ENCODE results near the gene KDM6A. TPM values are rescaled to one million over a fixed set of nuclear protein-coding genes. Genes with fewer than 3 reads are reported as not detected.
A peak's percentile ranks its signal among the peaks of the same experiment; 100 is the strongest.

The KDM6A gene
- polyA plus RNA-seq, 1 donor (not counting 4 experiments of a cell fraction or from before 2014, with no cell fraction given), result 64.2 TPM

DNA sequence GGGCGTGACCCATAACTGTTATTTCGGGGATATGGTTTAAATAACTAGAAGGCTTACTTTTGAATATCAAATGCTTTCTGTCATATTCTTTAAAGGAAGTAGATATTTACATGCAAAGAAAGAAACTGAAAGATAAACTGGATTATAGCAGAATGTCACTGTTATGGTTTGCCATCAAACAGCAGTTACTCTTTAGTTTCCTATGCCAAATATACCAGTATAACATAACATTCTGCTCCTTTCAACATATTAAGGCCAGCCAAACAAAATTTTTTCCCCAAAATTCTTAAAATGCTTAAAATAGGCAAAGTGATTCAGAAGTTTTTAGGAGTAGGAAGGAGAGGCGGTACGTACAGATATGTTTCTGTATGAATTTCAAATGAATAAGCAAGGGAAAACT, 27.0 kb downstream of the KDM6A start:
- no peak for TF ChIP-seq EZH2 (IDR thresholded peaks at IDR 0.05; ENCODE audit: low read length)
- TF ChIP-seq, protein P1, sequence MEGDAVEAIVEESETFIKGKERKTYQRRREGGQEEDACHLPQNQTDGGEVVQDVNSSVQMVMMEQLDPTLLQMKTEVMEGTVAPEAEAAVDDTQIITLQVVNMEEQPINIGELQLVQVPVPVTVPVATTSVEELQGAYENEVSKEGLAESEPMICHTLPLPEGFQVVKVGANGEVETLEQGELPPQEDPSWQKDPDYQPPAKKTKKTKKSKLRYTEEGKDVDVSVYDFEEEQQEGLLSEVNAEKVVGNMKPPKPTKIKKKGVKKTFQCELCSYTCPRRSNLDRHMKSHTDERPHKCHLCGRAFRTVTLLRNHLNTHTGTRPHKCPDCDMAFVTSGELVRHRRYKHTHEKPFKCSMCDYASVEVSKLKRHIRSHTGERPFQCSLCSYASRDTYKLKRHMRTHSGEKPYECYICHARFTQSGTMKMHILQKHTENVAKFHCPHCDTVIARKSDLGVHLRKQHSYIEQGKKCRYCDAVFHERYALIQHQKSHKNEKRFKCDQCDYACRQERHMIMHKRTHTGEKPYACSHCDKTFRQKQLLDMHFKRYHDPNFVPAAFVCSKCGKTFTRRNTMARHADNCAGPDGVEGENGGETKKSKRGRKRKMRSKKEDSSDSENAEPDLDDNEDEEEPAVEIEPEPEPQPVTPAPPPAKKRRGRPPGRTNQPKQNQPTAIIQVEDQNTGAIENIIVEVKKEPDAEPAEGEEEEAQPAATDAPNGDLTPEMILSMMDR (optimal IDR thresholded peaks at IDR 0.05 in 1 of 3, IDR thresholded peaks at IDR 0.05 in 1 of 3, conservative IDR thresholded peaks at IDR 0.05 in 1 of 3; ENCODE audit: extremely low read depth in 1 of 3, insufficient read depth in 2 of 3, low read length in 3 of 3), result no peak
- H3K27me3 ChIP-seq (ENCODE audit: control insufficient read depth, extremely low read depth, insufficient read depth, low read length), result no peaks in the 10 kb centered on the region
- H3K9ac ChIP-seq (ENCODE audit: control insufficient read depth, extremely low read depth, insufficient read depth, low read length), result no peak overlapping the region
- DNase-seq (ENCODE audit: low read depth, low spot score) (no peak), FAIRE-seq (no peak)
- H3K4me1 ChIP-seq (ENCODE audit: control insufficient read depth, extremely low read depth, insufficient read depth, low read length), result peaks cover 13% of the 10 kb centered on the region
- no peaks in the 10 kb centered on the region for H3K36me3 ChIP-seq (ENCODE audit: control insufficient read depth in 2 of 2, extremely low read depth in 1 of 2, insufficient read depth in 2 of 2, low read length in 2 of 2)
- dilution Hi-C loops (cut with MboI; ENCODE audit: extremely low pct_ligation_motif_present, low sequenced_read_pairs), result no loop called here
- H3K4me2 ChIP-seq (ENCODE audit: control insufficient read depth, extremely low read depth, insufficient read depth, low read depth, low read length), result no peak overlapping the region
- H4K20me1 ChIP-seq (ENCODE audit: control insufficient read depth, extremely low read depth, insufficient read depth, low read length), result peaks cover 9% of the 10 kb centered on the region
- peaks cover 2% of the 10 kb centered on the region for H3K9me1 ChIP-seq (ENCODE audit: control insufficient read depth, extremely low read depth, insufficient read depth, low read length)
- H3K4me3 ChIP-seq (ENCODE audit: control insufficient read depth in 2 of 3, extremely low read depth in 1 of 3, insufficient read depth in 2 of 3, low read depth in 1 of 3, low read length in 3 of 3), result no peak overlapping the region
- H2AFZ ChIP-seq (ENCODE audit: control insufficient read depth, low read length), result no peak overlapping the region
- peaks cover 92% of the 10 kb centered on the region for H3K79me2 ChIP-seq (ENCODE audit: control insufficient read depth, insufficient read depth, low read length)
- peaks cover 2% of the 10 kb centered on the region for H3K9me3 ChIP-seq (ENCODE audit: control insufficient read depth, low read depth, low read length)
- H3K27ac ChIP-seq (ENCODE audit: control insufficient read depth, insufficient read depth, low read length), result no peak overlapping the region

DNA sequence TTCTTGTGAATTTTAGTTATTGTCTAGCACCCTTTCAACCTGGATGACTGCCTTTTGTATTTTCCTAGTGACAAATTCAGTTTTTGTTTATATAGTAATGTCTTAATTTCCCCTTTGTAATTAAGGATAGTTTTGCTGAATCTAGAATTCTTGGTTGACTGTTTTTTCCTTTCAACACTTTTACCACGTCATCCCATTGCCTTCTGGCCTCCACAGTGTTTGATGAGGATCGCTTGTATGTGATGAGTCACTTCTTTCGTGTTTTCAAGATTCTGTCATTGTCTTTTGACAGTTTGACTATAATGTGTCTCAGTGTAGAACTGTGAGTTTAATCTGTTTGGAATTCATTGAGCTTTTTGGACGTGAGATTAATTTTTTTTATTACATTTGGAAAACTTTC, 30.1 kb downstream of the KDM6A start:
- peaks cover 8% of the 10 kb centered on the region for H4K20me1 ChIP-seq (ENCODE audit: control insufficient read depth, extremely low read depth, insufficient read depth, low read length)
- peaks cover 2% of the 10 kb centered on the region for H3K9me3 ChIP-seq (ENCODE audit: control insufficient read depth, low read depth, low read length)
- no peak overlapping the region for H2AFZ ChIP-seq (ENCODE audit: control insufficient read depth, low read length)
- no peak overlapping the region for H3K9ac ChIP-seq (ENCODE audit: control insufficient read depth, extremely low read depth, insufficient read depth, low read length)
- peak; percentile 94 for FAIRE-seq
- peaks cover 11% of the 10 kb centered on the region for H3K4me1 ChIP-seq (ENCODE audit: control insufficient read depth, extremely low read depth, insufficient read depth, low read length)
- dilution Hi-C loops (cut with MboI; ENCODE audit: extremely low pct_ligation_motif_present, low sequenced_read_pairs), result no loop called here
- no peaks in the 10 kb centered on the region for H3K27me3 ChIP-seq (ENCODE audit: control insufficient read depth, extremely low read depth, insufficient read depth, low read length)
- H3K4me3 ChIP-seq (ENCODE audit: control insufficient read depth in 2 of 3, extremely low read depth in 1 of 3, insufficient read depth in 2 of 3, low read depth in 1 of 3, low read length in 3 of 3), result no peak overlapping the region
- DNase-seq (ENCODE audit: low read depth, low spot score), result peak; percentile 36
- peak overlapping the region; percentile 57 for H3K4me2 ChIP-seq (ENCODE audit: control insufficient read depth, extremely low read depth, insufficient read depth, low read depth, low read length)
- no peaks in the 10 kb centered on the region for H3K9me1 ChIP-seq (ENCODE audit: control insufficient read depth, extremely low read depth, insufficient read depth, low read length)
- H3K27ac ChIP-seq (ENCODE audit: control insufficient read depth, insufficient read depth, low read length), result no peak overlapping the region
- H3K36me3 ChIP-seq (ENCODE audit: control insufficient read depth in 2 of 2, extremely low read depth in 1 of 2, insufficient read depth in 2 of 2, low read length in 2 of 2), result no peaks in the 10 kb centered on the region
- peaks cover 92% of the 10 kb centered on the region for H3K79me2 ChIP-seq (ENCODE audit: control insufficient read depth, insufficient read depth, low read length)
- TF ChIP-seq EZH2 (IDR thresholded peaks at IDR 0.05; ENCODE audit: low read length), result no peak
- TF ChIP-seq, protein P1 (optimal IDR thresholded peaks at IDR 0.05 in 1 of 3, IDR thresholded peaks at IDR 0.05 in 1 of 3, conservative IDR thresholded peaks at IDR 0.05 in 1 of 3; ENCODE audit: extremely low read depth in 1 of 3, insufficient read depth in 2 of 3, low read length in 3 of 3), result no peak
